ENCODE data around the gene AMH. TPM values are rescaled to one million over a fixed set of nuclear protein-coding genes. Genes with fewer than 3 reads are reported as not detected.

The AMH gene
- total RNA-seq, 1 experiment from 2014 or later, result 42.8 TPM

- Histone ChIP-seq H3K27me3 (ENCODE audit: insufficient read depth, low read length) (no peaks in the 10 kb centered on the region), H3K79me2 (ENCODE audit: insufficient read depth, low read length) (no peaks in the 10 kb centered on the region), H3K4me2 (ENCODE audit: low read length) (no peak within 1 kb of the TSS), H3K9ac (ENCODE audit: low read length) (no peak within 1 kb of the TSS), H3K36me3 (ENCODE audit: control insufficient read depth in 1 of 2, insufficient read depth in 2 of 2, low read length in 2 of 2) (no peaks in the 10 kb centered on the region), H3K9me3 (ENCODE audit: control insufficient read depth in 1 of 2, insufficient read depth in 1 of 2, low read depth in 1 of 2, low read length in 2 of 2) (no peaks in the 10 kb centered on the region), H3K4me3 (replicated peaks in 1 of 2; ENCODE audit: low read depth in 1 of 2, low read length in 2 of 2) (no peak within 1 kb of the TSS), H2AFZ (ENCODE audit: low read depth, low read length, poor library complexity, severe bottlenecking) (no peak within 1 kb of the TSS), H4K20me1 (ENCODE audit: insufficient read depth) (no peaks in the 10 kb centered on the region), H3K4me1 (ENCODE audit: control insufficient read depth in 1 of 2, insufficient read depth in 2 of 2, low read length in 2 of 2) (no peaks in the 10 kb centered on the region; a peak in 1 of 4 replicates), H3K9me2 (ENCODE audit: insufficient read depth) (no peaks in the 10 kb centered on the region), H3K27ac (ENCODE audit: low read depth, low read length) (no peak within 1 kb of the TSS)
- ChIA-PET POLR2A (no interaction called here), RAD21 (ENCODE audit: low non-redundant PET in 1 of 2, low total read pairs in 2 of 2, uncharacterized antibody in 2 of 2, unreplicated experiment in 2 of 2) (no interaction called here), CTCF (no interaction called here)
- DNase-seq (ENCODE audit: low read depth, low spot score), result no peak
- no peak for ATAC-seq
- intact Hi-C loops (cut with micrococcal nuclease), result no loop called here
- TF ChIP-seq ZBTB33 (IDR thresholded peaks at IDR 0.05; ENCODE audit: extremely low read depth, insufficient replicate concordance, low read length) (no peak), ELF1 (IDR thresholded peaks at IDR 0.05; ENCODE audit: borderline replicate concordance, low read depth) (no peak), SRF (IDR thresholded peaks at IDR 0.05; ENCODE audit: low read depth) (no peak), YY1 (IDR thresholded peaks at IDR 0.05; ENCODE audit: extremely low read depth, insufficient replicate concordance, low read depth, low read length) (no peak), ZNF274 (IDR thresholded peaks at IDR 0.05; ENCODE audit: low read depth, low read length) (no peak), FOSL1 (IDR thresholded peaks at IDR 0.05; ENCODE audit: low read depth) (no peak), ATF3 (IDR thresholded peaks at IDR 0.05) (no peak), SP1 (IDR thresholded peaks at IDR 0.05; ENCODE audit: low read depth) (no peak)
- BruUV-seq (replicated peaks), result no TSS peak
Measured at GRCh38 chr19:2255982-2256685, 7.0 kb downstream of the AMH start, which contains the start of gene JSRP1. JSRP1 (minus strand) TSS chr19:2256417; CDS start chr19:2255314, 1,103 bp downstream.

All from HCT116 (cell line).